Keratinocyte (primary cell): Measurements from ENCODE around the gene NCK2.

Experiments
- CTCF ChIP-seq, 3 experiments: IDR thresholded peaks in 1 of 3; conservative IDR thresholded peaks in 1 of 3; optimal IDR thresholded peaks in 1 of 3; 2 replicates in 2 of 3; 3 replicates in 1 of 3; pipeline versions ENCODE3 to v1.5.1; 2011; ENCODE audit warnings: low read length in 3 of 3, mild to moderate bottlenecking in 3 of 3, moderate library complexity in 2 of 3, control low read depth in 1 of 3, inconsistent platforms in 1 of 3; ENCODE audit not compliant: insufficient read depth in 2 of 3; ENCODE audit errors: extremely low read depth in 1 of 3
- EZH2 ChIP-seq: IDR thresholded peaks from one replicate; pipeline ENCODE4 v1.6.1; 2012; ENCODE audit warnings: inconsistent platforms, mild to moderate bottlenecking, low read length, moderate library complexity

DNA sequence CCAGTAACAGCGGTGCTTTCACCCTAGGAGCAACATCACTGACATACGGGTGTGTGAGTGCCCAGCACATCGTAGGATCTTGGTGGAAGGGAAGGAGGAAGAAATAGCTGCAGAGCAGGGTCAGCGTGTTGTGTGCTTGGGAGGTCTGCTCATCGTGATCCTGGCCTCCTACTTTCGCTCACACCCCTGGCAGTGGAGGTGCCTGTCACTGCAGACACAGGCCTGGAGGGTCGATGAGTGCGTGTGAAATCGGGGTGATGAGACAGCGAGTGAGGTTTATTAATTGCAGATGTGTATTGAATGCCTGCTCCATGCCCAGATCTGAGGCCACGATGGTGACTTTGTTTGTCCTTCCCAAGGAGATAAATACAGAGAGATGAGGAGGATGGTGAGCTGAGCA lies 126.1 kb downstream of the NCK2 start:
- TF ChIP-seq EZH2: no peak
- TF ChIP-seq CTCF (optimal IDR thresholded peaks at IDR 0.05 in 1 of 3, IDR thresholded peaks at IDR 0.05 in 1 of 3, conservative IDR thresholded peaks at IDR 0.05 in 1 of 3; ENCODE audit: extremely low read depth in 1 of 3, insufficient read depth in 2 of 3, low read length in 3 of 3): no peak
